ENCODE data around the gene POLDIP3.
"Not testable (repeated sequence)": the region's sequence is repeated elsewhere in the genome, so short reads cannot be mapped to it uniquely, and the experiment has no call there.

- TF ChIP-seq, protein P1, sequence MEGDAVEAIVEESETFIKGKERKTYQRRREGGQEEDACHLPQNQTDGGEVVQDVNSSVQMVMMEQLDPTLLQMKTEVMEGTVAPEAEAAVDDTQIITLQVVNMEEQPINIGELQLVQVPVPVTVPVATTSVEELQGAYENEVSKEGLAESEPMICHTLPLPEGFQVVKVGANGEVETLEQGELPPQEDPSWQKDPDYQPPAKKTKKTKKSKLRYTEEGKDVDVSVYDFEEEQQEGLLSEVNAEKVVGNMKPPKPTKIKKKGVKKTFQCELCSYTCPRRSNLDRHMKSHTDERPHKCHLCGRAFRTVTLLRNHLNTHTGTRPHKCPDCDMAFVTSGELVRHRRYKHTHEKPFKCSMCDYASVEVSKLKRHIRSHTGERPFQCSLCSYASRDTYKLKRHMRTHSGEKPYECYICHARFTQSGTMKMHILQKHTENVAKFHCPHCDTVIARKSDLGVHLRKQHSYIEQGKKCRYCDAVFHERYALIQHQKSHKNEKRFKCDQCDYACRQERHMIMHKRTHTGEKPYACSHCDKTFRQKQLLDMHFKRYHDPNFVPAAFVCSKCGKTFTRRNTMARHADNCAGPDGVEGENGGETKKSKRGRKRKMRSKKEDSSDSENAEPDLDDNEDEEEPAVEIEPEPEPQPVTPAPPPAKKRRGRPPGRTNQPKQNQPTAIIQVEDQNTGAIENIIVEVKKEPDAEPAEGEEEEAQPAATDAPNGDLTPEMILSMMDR (IDR thresholded peaks at IDR 0.05): not testable (repeated sequence)
- not testable (repeated sequence) for TF ChIP-seq ZFX (IDR thresholded peaks at IDR 0.05; ENCODE audit: borderline replicate concordance)
Observed at GRCh38 chr22:42536634-42537033, 78.0 kb downstream of the POLDIP3 start.
